Inflammatory macrophage (primary cell): ENCODE results near the gene COX18.

Experiments
- DNase-seq, 2 donors: peaks; one replicate each; pipeline ENCODE4 v3.0.0-alpha.2; 2020 to 2022

COX18 gene

GRCh38 chr4:73051625-73052024, 17.9 kb downstream of the COX18 start:
- no peak for DNase-seq

GRCh38 chr4:73045879-73046278, 23.6 kb downstream of the COX18 start:
- DNase-seq: no peak

- no peak for DNase-seq
These were observed 32.5 kb downstream of the COX18 start for GRCh38 chr4:73037057-73037456.

- DNase-seq: no peak
These were observed 33.4 kb downstream of the COX18 start for GRCh38 chr4:73036123-73036522.

GRCh38 chr4:73034896-73035295, 34.6 kb downstream of the COX18 start:
- DNase-seq: no peak

- peak in 1 of 2 donors; percentile 12 for DNase-seq
These were observed 40.9 kb downstream of the COX18 start for GRCh38 chr4:73028621-73029020.

- peak in 1 of 2 donors; percentile 9 for DNase-seq
These were observed 47.9 kb downstream of the COX18 start for GRCh38 chr4:73021634-73022033.

- peak; percentile 40 to 43 for DNase-seq
These were observed 50.0 kb downstream of the COX18 start for GRCh38 chr4:73019462-73020047.

GRCh38 chr4:73018595-73018994, 50.9 kb downstream of the COX18 start:
- no peak for DNase-seq

- DNase-seq: no peak
These were observed 56.2 kb downstream of the COX18 start for GRCh38 chr4:73013310-73013709.

GRCh38 chr4:73012673-73013072, 56.8 kb downstream of the COX18 start:
- DNase-seq: no peak

GRCh38 chr4:73011629-73011985, 57.9 kb downstream of the COX18 start:
- DNase-seq: no peak

- DNase-seq: no peak
These were observed 58.5 kb downstream of the COX18 start for GRCh38 chr4:73010789-73011628.

GRCh38 chr4:73007526-73008100, 61.9 kb downstream of the COX18 start:
- DNase-seq: no peak

GRCh38 chr4:73006286-73006990, 63.1 kb downstream of the COX18 start:
- no peak for DNase-seq

- DNase-seq: no peak
These were observed 64.0 kb downstream of the COX18 start for GRCh38 chr4:73005514-73005913.
